GM21526 (cell line): Measurements from ENCODE around the gene NTF3.

Source experiments
- ATAC-seq: cut with Tn5 transposase; IDR thresholded peaks from one replicate; pipeline ENCODE4 v1.9.1; 2021; ENCODE audit warnings: moderate library complexity; ENCODE audit not compliant: unreplicated experiment, low FRiP score

The NTF3 gene

GRCh38 chr12:5484426-5484825 is 52.5 kb downstream of the NTF3 start:
- no peak for ATAC-seq

GRCh38 chr12:5485454-5485853 is 53.5 kb downstream of the NTF3 start:
- no peak for ATAC-seq

GRCh38 chr12:5487076-5487475 is 55.2 kb downstream of the NTF3 start:
- ATAC-seq: no peak

- ATAC-seq: no peak
These were observed 56.2 kb downstream of the NTF3 start for GRCh38 chr12:5487948-5488625.

GRCh38 chr12:5488626-5488955 is 56.7 kb downstream of the NTF3 start:
- no peak for ATAC-seq

- ATAC-seq: no peak
These were observed 57.1 kb downstream of the NTF3 start for GRCh38 chr12:5489017-5489416.

GRCh38 chr12:5489760-5490406 is 58.0 kb downstream of the NTF3 start:
- no peak for ATAC-seq

GRCh38 chr12:5492562-5492961 is 60.7 kb downstream of the NTF3 start:
- no peak for ATAC-seq

GRCh38 chr12:5493018-5493417 is 61.1 kb downstream of the NTF3 start:
- ATAC-seq: no peak

- ATAC-seq: no peak
These were observed 62.4 kb downstream of the NTF3 start for GRCh38 chr12:5494343-5494742.

GRCh38 chr12:5497329-5498053 is 65.6 kb downstream of the NTF3 start:
- no peak for ATAC-seq

- no peak for ATAC-seq
These were observed 66.2 kb downstream of the NTF3 start for GRCh38 chr12:5498076-5498475.

- ATAC-seq: no peak
These were observed 66.9 kb downstream of the NTF3 start for GRCh38 chr12:5498806-5499205.

GRCh38 chr12:5499566-5500330 is 67.8 kb downstream of the NTF3 start:
- ATAC-seq: no peak

- ATAC-seq: no peak
These were observed 68.4 kb downstream of the NTF3 start for GRCh38 chr12:5500331-5500659.

- no peak for ATAC-seq
These were observed 71.9 kb downstream of the NTF3 start for GRCh38 chr12:5503774-5504173.

GRCh38 chr12:5505116-5505515 is 73.2 kb downstream of the NTF3 start:
- no peak for ATAC-seq

GRCh38 chr12:5505751-5506150 is 73.8 kb downstream of the NTF3 start:
- no peak for ATAC-seq

GRCh38 chr12:5506295-5506694 is 74.4 kb downstream of the NTF3 start:
- ATAC-seq: no peak

GRCh38 chr12:5506821-5507231 is 74.9 kb downstream of the NTF3 start:
- no peak for ATAC-seq

- no peak for ATAC-seq
These were observed 75.6 kb downstream of the NTF3 start for GRCh38 chr12:5507401-5507935.
